Measurements from ENCODE around the gene TMEM87B. TPM values are rescaled to one million over a fixed set of nuclear protein-coding genes. Genes with fewer than 3 reads are reported as not detected.

TMEM87B gene
- total and polyA plus RNA-seq, 2 of the 8 experiments (the other 6 are each of a cell fraction or from before 2014, with no cell fraction given) = 7.2 to 9.0 TPM

DNA sequence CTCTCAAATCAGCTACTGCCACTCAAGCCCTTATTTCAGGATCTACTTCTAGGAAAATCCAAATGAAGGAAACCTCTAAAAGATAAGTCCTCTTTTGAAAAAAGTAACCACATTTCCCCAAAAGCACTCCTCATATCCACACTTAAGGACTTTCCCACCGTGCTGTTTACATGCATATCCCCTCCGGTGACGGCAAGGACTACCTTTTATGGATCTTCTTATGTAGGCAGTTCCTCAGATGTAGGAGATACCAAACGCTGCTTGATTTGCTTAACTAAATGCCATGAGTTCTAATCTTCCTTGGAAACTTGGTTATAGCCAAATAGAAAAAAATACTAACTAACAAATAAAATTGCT is 6.9 kb upstream of the TMEM87B start:
- Histone ChIP-seq H2AK5ac (ENCODE audit: low read depth, low read length) (no peak overlapping the region), H3K9me3 (ENCODE audit: insufficient read depth in 2 of 2, low read depth in 1 of 2, low read length in 1 of 2) (peaks cover 4 to 7% of the 10 kb centered on the region in 2 experiments; a peak in 3 of 4 replicates), H3K79me2 (ENCODE audit: control insufficient read depth in 1 of 2, insufficient read depth in 2 of 2, low read length in 2 of 2) (no peaks in the 10 kb centered on the region), H3K4ac (replicated peaks; ENCODE audit: insufficient read length, low read depth, low read length) (no peak overlapping the region), H3K27ac (ENCODE audit: low read depth, low read length) (no peak overlapping the region), H3K79me1 (ENCODE audit: low read depth, low read length) (no peaks in the 10 kb centered on the region), H3K14ac (ENCODE audit: insufficient read length) (no peak overlapping the region), H4K20me1 (replicated peaks in 1 of 2; ENCODE audit: control insufficient read depth in 1 of 2, insufficient read depth in 2 of 2, low read length in 2 of 2) (no peaks in the 10 kb centered on the region), H2BK120ac (replicated peaks; ENCODE audit: low read depth, low read length) (no peak overlapping the region), H3K9ac (replicated peaks in 1 of 4; ENCODE audit: extremely low read depth in 1 of 4, low read depth in 3 of 4, low read length in 3 of 4) (no peak overlapping the region), H3K36me3 (ENCODE audit: control insufficient read depth in 2 of 4, insufficient read depth in 4 of 4, low read length in 3 of 4) (no peaks in the 10 kb centered on the region), H2BK20ac (ENCODE audit: low read length) (no peak overlapping the region), H3K4me2 (ENCODE audit: insufficient read depth in 1 of 2, low read depth in 2 of 2, low read length in 2 of 2) (no peak overlapping the region), H3K56ac (replicated peaks; ENCODE audit: insufficient read length, low read depth, low read length) (no peak overlapping the region), H3K27me3 (replicated peaks in 1 of 4; ENCODE audit: control insufficient read depth in 3 of 4, extremely low read depth in 1 of 4, insufficient read depth in 3 of 4, low read length in 3 of 4) (no peaks in the 10 kb centered on the region), H3K4me1 (replicated peaks in 1 of 4; ENCODE audit: control insufficient read depth in 3 of 4, insufficient read depth in 4 of 4, low read length in 3 of 4) (peaks cover 0 to 9% (median 4%) of the 10 kb centered on the region in 4 experiments; a peak in 4 of 7 replicates), H3K18ac (ENCODE audit: extremely low read depth, low read length) (no peak overlapping the region), H3K23ac (ENCODE audit: insufficient read length) (no peak overlapping the region), H2AFZ (ENCODE audit: low read length) (no peak overlapping the region), H3K23me2 (ENCODE audit: low read depth, low read length) (no peaks in the 10 kb centered on the region), H3K4me3 (ENCODE audit: extremely low read depth in 1 of 4, insufficient read depth in 2 of 4, low read depth in 3 of 4, low read length in 4 of 4) (no peak overlapping the region), H2BK5ac (ENCODE audit: low read depth, low read length) (no peak overlapping the region), H4K5ac (ENCODE audit: insufficient read length, low read depth, low read length) (no peak overlapping the region), H4K91ac (replicated peaks; ENCODE audit: insufficient read length, low read length) (no peak overlapping the region), H2BK15ac (ENCODE audit: low read length) (no peak overlapping the region), H4K8ac (ENCODE audit: extremely low read depth, insufficient read depth, low read length) (no peak overlapping the region), H2BK12ac (ENCODE audit: low read depth, low read length) (no peak overlapping the region)
- FAIRE-seq (no peak), DNase-seq (ENCODE audit: low read depth in 1 of 2, low spot score in 2 of 2) (no peak)
- ChIA-PET POLR2A (ENCODE audit: partially characterized antibody) (interaction anchor here (0.9 to 2.1 kb wide), 4 partner anchors 109 to 164 kb away, joined by 3 to 5 read pairs (median 3); partner anchors contain the start of gene MERTK), CTCF (ENCODE audit: partially characterized antibody) (interaction anchor here (0.6 to 5.1 kb wide), 15 partner anchors 10 to 164 kb away, joined by 3 to 54 read pairs (median 5); partner anchors contain the start of gene MERTK)
- 53% methylated on average over 4 of the region's 4 CpGs; no CpG with 5 or more reads in 1 of the 2 experiments for WGBS, 2 experiments (ENCODE audit: extremely low coverage in 1 of 2, insufficient coverage in 1 of 2, insufficient read length in 1 of 2, insufficient replicate concordance in 2 of 2, low coverage in 1 of 2, low lambda C conversion rate in 2 of 2, missing lambda C conversion rate in 1 of 2)
- TF ChIP-seq POLR2AphosphoS5 (IDR thresholded peaks at IDR 0.05; ENCODE audit: low read depth, low read length) (no peak), EZH2 (IDR thresholded peaks at IDR 0.05; ENCODE audit: low read depth, low read length, severe bottlenecking) (no peak), GTF2F1 (IDR thresholded peaks at IDR 0.05; ENCODE audit: borderline replicate concordance, low read depth, low read length) (no peak), TBP (IDR thresholded peaks at IDR 0.05; ENCODE audit: low read depth, low read length) (no peak), EGR1 (IDR thresholded peaks at IDR 0.05; ENCODE audit: borderline replicate concordance, low read depth, low read length) (no peak), NRF1 (IDR thresholded peaks at IDR 0.05; ENCODE audit: low read depth, low read length) (no peak), SP1 (IDR thresholded peaks at IDR 0.05; ENCODE audit: low read depth, low read length) (no peak), RXRA (IDR thresholded peaks at IDR 0.05; ENCODE audit: insufficient read depth, low read depth, low read length) (no peak), RNF2 (IDR thresholded peaks at IDR 0.05; ENCODE audit: borderline replicate concordance, low read depth, low read length, missing control alignments, poor library complexity, severe bottlenecking) (no peak), KDM1A (IDR thresholded peaks at IDR 0.05; ENCODE audit: borderline replicate concordance, low read length) (no peak), SP2 (IDR thresholded peaks at IDR 0.05; ENCODE audit: low read length) (no peak), HDAC2 (IDR thresholded peaks at IDR 0.05; ENCODE audit: borderline replicate concordance in 1 of 2, low read depth in 2 of 2, low read length in 2 of 2) (no peak), SRF (IDR thresholded peaks at IDR 0.05; ENCODE audit: low read depth, low read length) (no peak), HDAC6 (IDR thresholded peaks at IDR 0.05; ENCODE audit: low read depth, low read length) (no peak), CEBPB (IDR thresholded peaks at IDR 0.05; ENCODE audit: low read depth, low read length) (no peak)

Measured in H1 (cell line).